Activated CD8-positive, alpha-beta memory T cell treated with anti-CD3 and anti-CD28 coated beads for 1 hour (primary cell): ENCODE data around the gene OR4D10.

Source experiments
- DNase-seq, 2 donors: peaks; one replicate each; pipeline ENCODE4 v3.0.0-alpha.2; 2020; ENCODE audit warnings: low read depth in 1 of 2; ENCODE audit errors: extremely low read depth in 1 of 2

OR4D10 gene

GRCh38 chr11:59523541-59523940 lies 50.4 kb downstream of the OR4D10 start:
- DNase-seq, result no peak

- DNase-seq, result no peak
Measured at GRCh38 chr11:59528711-59529110, 55.6 kb downstream of the OR4D10 start.
